Activated CD8-positive, alpha-beta memory T cell treated with anti-CD3 and anti-CD28 coated beads, Interleukin-2, amount 50 U/mL, for 48 hours (primary cell): ENCODE measurements around the gene KRTAP3-2.

ENCODE experiments used
- DNase-seq: peaks from one replicate; pipeline ENCODE4 v3.0.0-alpha.2; 2020

The KRTAP3-2 gene

DNA sequence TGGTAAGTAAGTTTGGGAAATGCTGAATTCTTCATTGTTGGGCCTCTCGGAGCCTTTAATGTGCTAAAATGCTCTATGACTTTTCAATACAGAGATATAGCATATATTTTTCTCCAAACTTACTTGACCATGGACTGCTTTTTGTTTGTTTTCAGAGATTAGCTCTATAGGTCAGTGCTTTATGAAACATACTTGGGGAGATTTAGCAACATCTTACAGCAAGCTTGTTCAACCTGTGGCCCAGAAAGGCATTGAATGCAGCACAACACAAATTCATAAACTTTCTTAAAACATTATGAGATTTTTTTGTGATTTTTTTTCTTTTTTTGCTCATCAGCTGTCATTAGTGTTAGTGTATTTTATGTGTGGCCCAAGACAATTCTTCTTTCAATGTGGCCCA lies 10.2 kb upstream of the KRTAP3-2 start:
- DNase-seq: no peak

DNA sequence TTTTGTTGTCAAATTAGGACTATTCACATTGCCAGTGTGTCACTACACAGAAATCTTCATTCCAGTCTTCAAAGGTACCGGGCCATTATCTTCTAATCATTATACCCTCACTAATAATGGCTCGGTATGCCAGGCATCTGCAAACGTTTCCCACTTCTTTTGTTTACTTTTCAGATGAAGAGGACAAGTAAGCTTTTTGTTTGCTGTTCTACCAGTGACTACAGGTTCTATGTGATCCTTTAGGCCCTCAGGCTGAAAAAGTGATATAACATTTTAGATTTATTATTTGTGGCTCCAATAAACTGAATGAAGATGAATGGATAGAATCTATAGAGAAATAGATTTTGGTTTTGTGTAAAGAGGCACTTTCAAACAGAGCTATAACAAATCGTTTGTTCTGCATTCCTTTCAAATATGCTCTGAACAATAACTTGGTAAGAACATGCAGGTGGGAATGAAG lies 9.6 kb upstream of the KRTAP3-2 start:
- no peak for DNase-seq

DNA sequence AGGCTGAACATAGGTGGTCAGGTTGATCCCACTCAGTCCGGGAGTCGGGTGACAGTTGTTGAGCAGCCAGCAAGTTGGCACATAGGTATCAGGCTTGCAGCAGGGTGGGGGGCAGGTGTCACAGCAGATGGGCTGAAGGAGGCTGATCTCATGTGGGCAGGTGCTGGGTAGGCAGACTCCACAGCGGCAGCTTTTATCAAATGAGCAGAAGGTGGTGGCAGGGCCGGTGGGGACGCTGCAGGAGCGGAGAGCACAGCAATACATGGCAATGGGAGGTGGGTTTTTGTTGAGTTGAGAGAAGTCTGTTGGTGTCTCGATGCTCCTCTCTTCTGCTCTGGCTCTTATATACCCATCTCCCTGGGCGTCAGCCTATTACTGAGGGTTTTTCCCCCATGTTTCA lies 9.1 kb upstream of the KRTAP3-2 start, which contains the start of gene KRTAP3-1:
TSS of gene KRTAP3-1 (minus strand) at position 318 of the 400 bp plus-strand sequence. CDS start at position 264, 54 bp downstream.
- no peak for DNase-seq

DNA sequence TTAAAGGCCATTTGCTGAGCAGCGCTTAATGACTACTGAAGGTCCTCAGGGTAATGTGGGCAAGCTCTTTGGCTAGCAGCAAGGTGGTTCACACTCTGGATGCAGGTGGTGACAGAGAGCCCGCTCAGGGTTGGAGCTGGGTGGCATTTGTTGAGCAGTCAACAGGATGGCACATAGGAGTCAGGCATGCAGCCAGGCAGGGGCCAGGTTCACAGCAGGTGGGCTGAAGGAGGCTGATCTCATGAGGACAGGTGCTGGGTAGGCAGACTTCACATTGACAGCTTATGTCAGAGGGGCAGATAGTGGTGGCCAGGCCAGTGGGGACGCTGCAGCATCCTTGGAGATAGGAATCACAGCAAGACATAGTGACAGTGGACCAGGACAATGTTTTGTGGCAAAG lies 4.7 kb upstream of the KRTAP3-2 start:
- no peak for DNase-seq

DNA sequence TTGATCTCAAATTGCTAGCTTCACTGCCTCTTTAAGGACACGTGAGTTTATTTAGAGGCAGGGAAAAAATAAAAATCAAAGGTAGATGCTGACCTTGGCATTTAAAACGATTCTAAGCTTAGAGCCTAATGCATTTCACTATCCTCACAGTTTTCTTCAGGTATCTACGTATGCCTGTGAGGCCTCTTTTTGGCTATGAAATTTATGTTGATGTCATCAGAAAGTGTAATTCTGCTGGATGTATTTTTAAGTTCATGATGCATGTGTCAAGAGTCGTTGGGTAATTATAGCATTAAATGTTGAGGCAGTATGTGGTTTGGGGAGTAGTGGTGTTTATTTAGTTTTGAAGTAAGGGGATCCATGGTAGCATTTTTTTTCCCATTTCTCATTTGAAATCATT lies 4.2 kb upstream of the KRTAP3-2 start:
- DNase-seq: no peak

DNA sequence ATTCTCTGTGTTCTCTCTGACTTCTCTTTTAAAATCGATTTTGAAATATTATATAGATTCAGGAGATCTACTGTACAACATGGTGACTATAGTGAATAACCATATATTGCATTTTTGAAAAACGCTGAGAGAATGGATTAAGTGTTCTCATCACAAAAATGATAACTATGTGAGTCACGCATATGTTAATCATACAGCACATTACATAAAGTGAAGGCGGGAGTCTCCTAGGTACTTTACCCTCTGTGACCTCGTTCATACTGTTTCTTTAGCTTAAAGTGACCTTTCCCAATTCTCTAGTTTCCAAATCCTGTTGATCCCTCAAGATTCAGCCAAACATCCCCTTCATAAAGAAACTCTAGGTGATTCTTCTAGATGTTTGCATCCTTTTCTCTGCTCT lies 3.1 kb upstream of the KRTAP3-2 start:
- DNase-seq: no peak

DNA sequence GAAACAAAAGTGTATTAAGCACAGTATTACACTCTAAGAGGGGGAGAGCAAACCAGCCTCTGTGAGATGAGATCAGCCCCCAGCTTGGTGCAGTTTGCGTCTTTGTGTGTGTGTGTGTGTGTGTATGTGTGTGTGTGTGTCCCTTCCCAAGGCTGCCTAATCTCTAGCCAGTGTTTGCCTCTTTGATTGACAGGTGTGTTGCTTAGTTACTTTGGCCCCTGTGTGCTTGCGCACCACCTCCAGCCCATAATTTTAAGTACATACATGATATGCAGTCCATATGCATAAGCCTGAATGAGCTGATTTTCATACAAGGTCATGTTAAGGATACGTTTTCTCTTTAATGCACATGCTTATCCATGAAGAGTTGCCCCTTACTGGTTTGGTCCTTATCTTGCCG lies 2.1 kb upstream of the KRTAP3-2 start:
- DNase-seq: no peak

DNA sequence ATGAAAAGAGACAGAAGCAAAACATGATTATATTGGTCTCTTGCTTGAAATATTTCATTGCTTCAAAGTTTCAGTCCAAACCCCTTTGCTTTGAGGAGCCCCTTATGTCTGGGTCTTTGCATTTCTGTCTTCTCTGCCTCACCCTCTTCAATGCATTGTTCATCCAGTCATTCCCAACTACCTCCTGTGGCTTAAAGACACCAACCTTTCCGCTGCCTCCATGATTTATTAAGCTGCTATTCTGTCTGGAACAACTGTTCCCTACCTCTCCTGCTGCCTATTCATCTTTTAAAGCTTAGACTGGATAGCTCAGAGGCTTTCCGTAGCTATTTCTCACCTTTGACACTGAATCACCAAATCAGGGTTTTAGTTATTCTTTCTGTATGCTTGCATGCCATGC lies 2.3 kb downstream of the KRTAP3-2 start:
- no peak for DNase-seq

DNA sequence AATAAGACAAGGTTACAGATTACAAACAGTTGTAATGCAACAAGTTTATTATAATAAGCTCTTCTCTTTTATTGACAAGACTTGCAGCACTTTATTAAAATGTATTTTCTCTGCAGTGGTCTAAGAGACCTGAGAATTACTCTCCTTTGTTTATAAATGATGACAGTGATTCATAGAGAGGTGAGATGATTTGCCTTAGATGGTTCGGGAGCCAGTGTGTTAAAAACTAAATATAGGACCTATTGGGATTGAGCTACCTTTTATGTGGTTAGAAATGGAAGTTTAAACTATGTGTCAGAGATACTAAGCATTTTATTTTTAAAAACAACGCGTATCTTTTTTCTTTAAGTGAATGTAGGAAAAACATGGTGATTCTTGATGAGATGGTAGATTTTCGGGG lies 2.9 kb downstream of the KRTAP3-2 start:
- no peak for DNase-seq

DNA sequence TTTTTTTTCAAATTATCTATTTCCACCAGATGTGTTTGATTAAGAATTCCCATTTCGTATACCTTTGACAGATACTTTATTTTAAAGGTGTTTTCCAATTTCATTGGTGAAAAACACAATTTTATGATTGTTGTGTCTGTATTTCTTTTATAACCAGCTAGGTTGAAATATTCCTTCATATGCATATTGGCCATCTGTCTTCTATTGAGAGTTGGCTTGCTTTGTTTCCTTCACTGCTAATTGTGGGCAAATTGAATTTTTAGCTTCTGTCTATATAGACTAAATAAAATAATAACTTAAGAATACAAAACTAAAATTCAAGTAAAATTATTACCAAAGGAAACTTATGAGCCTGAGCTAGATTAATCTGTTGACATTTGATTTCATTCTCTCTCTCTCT lies 4.6 kb downstream of the KRTAP3-2 start:
- no peak for DNase-seq

DNA sequence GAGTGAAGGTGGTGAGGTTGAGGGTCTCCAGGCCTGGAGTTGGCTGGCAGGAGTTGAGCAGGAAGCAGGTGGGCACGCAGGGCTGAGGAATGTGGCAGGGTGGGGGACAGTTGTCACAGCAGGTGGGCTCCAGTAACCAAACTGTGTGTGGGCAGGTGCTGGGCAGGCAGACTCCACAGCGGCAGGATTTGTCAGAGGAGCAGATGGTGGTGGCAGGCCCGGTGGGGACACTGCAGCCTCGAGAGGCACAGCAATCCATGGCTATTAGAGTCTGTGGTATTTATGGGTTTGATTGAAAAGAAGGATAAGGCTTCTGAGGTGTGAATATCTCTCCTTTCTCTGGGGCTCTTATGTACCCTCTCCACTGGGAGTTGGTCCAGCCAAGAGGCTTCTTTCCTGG lies 5.9 kb downstream of the KRTAP3-2 start, which contains the start of gene KRTAP3-3:
TSS of gene KRTAP3-3 (minus strand) at position 326 of the 400 bp plus-strand sequence. CDS start at position 259, 67 bp downstream.
- DNase-seq: no peak

DNA sequence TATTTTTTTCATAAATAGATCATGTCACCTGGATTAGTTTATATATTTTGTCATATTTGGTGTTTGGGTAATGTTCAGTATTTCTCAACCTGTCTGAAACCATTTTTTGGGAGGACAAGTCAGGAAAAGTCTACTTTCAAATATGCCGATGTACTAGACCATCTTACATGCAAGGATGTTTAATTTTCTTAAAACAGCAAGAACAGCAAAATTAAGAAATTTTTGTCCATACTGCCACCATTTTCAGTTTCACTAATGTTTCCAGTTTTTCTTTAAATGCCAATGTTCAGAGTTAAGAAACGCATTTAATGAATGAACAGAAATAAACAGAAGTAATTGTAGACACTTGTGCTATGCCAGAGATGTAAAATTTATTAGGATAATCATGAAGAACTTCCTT lies 6.6 kb downstream of the KRTAP3-2 start:
- no peak for DNase-seq

DNA sequence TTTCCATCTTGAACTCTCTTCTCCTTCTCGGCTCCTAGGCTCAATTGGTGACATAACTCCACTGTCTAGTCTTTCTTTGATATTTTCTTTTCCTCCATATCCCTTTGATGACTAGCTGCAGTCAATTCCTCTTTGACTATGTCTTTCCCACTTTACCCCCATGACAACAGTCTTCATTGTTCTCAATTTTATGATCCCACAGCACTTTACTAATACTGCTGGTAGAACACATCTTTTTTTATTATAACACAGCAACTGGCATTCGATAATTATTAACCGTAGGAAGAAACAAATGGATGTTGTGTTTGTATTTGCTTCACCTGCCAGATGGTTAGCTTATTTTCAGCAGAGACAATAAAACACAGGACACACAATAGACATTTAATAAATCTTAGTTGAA lies 7.0 kb downstream of the KRTAP3-2 start:
- DNase-seq: no peak

DNA sequence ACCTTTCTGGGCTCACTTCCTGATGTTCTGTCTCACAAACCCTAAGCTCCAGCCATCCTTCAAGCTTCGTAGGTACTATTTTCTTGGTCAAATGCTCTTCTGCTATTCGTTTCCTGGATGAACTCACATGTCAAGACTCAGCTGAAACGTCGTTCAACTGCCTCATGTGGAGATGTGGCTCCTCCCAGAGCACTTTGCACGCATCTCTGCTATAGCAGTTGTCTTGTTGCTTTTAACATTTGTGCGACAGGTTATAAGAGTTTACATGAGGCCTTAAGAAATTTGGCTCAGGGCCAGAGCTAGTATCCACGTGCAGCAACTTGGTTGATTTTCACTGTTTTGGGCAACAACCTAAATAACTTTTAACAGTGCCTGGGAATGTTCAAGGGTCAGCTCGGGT lies 12.8 kb downstream of the KRTAP3-2 start:
- no peak for DNase-seq

DNA sequence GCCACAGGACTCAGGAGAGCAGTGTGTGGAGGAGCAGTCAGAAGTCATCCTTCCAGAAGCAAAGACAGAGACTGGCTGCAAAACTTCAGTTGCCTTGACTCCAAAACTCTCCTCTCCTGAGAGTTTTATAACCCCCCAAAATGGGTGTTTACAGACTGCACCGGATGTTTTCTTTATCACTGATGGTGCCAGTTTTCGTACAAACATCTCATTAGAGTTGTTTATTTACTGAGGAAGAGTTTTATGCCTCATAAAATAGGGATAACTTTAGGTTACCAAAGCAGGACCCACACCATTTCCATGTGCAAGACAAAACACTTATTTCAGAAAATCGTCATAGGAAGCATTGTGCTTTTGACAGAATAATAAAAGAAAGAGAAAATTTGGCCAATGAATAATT lies 15.5 kb downstream of the KRTAP3-2 start, which contains the start of gene KRT40:
TSS of gene KRT40 (minus strand) at position 101 of the 400 bp plus-strand sequence. CDS start at position 48, 53 bp downstream.
- no peak for DNase-seq

DNA sequence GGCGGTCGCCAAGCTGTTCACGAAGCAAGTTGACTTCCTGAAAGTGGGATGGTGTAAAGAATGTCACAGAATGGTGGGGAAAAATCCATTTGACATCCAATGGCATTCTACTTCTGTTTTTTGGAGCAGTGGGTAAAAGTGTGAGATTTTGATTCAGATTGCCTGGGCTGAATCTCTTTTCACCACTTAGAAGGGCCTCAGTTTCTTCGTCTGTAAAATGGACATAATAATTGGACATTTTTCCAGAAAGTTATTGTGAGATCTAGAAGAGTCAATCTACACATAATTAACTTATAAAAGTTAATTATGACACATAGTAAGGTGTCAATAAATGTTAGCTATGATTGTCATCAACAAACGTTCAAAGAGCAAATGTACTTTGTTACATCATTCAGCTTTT lies 18.6 kb downstream of the KRTAP3-2 start:
- no peak for DNase-seq

DNA sequence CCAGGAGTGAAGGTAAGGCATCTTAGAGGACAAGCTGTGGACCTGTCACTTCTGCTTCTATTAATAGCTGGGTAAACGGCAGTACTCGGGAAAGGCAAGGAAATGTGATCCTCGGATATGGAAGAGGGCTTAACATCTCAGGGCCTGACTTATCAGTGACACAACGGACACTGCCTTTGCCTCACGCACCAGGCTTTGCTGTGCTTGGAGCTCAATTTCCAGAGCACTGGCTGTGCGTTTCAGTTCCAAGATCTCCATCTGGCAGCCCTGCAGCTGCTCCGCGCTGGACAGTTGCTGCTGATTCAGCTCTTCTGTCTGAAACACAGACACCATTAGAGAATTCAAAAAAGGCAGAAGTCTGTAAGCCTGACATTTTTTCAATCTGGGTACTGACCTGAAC lies 19.1 kb downstream of the KRTAP3-2 start:
- no peak for DNase-seq

DNA sequence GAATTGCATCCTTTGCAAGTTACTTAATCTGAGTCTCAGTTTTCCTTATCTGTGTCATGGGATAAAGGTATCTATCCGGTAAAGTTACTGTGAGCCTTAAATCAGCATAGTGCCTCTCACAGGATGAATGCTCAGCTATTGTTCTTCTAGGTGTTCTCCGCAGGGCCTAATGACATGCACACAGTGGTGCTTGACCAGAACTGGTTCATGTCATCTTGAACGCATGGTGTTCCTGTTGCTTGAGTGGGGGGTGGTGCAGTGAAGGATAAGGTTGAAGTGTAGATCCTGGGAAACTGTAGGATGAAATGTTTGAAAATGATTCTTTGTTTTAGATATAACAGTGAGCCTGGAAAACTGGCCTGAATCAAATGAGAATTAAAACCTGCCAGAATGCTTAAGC lies 19.6 kb downstream of the KRTAP3-2 start:
- no peak for DNase-seq

DNA sequence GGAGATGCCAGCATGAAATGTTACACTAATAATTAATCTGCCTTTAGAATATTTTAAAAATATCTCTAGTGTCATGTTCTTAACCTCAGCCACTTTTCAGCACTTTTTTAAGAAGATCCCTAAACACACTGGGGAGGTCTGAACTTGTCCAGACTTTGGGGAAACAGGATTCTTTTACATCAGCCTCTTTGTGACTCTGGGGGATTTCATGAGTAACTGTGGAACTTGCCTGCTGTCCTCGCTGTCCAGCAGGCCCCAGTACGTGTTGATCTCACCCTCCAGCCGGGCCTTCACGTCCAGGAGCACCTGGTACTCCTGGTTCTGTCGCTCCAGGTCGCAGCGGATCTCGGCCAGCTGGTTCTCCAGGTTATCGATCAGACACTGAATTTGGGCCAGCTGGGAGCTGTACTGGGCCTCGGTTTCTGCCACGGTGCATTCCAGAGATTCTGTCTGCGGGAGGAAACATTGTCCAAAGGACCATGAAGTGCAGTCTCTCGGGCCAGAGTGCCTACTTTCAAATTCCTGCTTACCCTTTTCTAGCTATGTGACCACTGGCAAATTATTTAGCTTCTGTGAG lies 21.0 kb downstream of the KRTAP3-2 start:
- no peak for DNase-seq

DNA sequence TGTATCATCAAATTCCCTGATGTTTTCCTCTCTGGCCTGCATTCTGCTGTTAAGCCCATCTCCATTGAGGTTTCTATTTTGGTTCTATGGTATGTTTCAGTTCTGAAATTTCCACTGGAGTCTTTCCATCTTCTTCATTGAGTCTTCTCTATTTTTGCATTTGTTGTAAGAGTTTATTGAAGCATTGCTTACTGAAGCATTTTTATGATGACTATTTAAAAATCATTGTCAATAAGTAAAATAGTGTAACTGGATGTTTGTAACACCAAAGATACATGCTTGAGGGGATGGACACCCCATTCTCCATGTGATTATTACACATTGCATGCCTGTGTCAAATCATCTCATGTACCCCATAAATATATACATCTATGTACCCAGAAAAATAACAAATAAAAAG lies 24.2 kb downstream of the KRTAP3-2 start:
- DNase-seq: no peak

DNA sequence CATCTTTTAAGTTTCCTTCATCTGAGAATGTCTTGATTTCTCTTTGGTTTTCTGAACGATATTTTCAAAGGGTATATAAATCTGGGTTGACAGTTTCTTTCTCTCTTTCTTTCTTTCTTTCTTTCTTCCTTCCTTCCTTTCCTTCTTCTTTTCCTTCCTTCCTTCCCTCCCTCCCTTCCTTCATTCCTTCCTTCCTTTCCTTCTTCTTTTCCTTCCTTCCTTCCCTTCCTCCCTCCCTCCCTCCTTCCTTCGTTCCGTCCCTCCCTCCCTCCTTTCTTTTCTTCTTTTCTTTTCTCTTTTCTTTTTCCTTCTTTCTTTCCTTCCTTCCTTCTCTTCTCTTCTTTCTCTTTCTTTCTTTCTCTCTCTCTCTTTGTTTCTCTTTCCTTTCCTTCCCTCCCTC lies 25.3 kb downstream of the KRTAP3-2 start:
- DNase-seq: no peak

DNA sequence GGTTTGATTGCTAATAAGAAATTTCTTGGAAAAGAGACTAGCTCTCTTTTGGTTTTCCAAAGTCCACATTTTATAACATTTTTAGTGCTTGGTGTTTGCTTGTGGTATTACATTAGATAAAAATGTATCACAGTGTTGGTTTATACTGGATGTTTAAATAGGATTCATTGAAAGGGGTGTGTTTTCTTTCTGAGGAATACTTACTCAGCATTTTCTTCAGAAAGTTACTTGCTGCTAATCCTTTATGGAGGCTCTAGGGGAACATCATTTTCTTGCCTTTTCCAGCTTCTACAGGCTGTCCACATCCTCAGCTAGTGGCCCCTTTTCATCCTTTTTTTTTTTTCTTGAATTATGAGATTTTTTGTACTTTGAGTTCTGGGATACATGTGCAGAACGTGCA lies 32.1 kb downstream of the KRTAP3-2 start:
- DNase-seq: no peak

DNA sequence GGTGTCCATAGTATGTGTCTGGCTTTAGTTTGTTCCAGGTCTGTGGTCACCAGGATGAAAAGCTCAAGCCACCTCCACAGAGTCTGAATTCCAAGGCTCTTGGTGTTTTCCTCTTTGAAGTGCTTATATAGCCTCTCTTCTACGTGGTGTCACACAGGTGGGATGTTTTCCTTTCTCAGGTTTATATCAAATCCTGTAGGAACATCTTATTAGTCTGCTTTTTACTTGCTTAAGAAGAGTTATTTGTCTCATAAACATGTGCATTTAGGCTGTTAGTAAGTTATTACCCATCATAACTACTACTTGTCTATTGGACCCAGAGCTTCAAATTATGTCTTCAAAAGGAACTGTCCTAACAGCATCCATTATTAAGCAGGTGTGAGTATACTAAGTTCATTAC lies 32.9 kb downstream of the KRTAP3-2 start, which contains the start of gene KRT39:
TSS of gene KRT39 (minus strand) at position 101 of the 400 bp plus-strand sequence. CDS start at position 9, 92 bp downstream.
- no peak for DNase-seq

DNA sequence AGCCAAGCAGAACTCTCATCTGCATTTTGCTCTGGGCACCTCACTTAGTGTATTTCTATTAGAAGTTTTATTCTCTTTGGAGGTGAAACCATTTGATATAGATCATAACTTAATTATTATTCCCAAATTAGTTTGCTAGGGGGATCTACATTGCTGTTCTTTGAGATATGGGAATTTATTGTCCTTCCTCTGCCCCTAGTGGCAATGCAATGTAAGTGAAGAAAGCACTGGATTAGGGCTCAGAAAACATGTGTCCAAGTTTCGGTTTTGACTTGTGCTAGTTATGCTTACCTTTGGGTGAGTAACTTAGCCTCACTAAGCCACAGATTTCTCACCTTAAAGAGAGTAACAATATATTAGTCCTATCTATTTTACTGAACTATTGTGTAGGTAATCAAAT lies 35.9 kb downstream of the KRTAP3-2 start:
- DNase-seq: no peak

DNA sequence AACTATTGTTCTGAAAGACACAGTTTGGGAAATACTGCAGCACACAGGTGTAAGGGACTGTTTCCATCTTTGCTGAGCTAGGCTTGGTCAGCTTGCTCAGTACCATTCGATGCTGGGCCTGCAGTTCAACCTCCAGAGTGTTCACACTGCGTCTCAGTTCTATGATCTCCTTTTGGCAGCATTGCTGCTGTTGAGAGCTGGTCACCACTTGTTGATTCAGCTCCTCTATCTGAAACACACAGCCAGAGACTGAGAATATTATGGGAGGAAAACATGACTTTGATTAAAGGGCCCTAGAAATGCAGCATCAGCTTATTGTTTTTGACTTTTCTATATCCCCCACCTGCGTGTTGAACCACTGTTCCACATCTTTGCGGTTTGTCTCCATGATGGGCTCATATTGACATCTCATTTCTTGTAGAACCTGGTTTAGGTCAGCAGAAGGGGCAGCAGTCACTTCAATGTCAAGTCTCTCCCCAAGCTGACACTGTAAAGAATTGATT lies 37.6 kb downstream of the KRTAP3-2 start:
- no peak for DNase-seq
